ENCODE data around the gene RNLS. TPM values are rescaled to one million over a fixed set of nuclear protein-coding genes. Genes with fewer than 3 reads are reported as not detected.

RNLS gene
- total and polyA plus RNA-seq, 2 of the 8 experiments (the other 6 are each of a cell fraction or from before 2014, with no cell fraction given), result 7.5 to 12.7 TPM

DNA sequence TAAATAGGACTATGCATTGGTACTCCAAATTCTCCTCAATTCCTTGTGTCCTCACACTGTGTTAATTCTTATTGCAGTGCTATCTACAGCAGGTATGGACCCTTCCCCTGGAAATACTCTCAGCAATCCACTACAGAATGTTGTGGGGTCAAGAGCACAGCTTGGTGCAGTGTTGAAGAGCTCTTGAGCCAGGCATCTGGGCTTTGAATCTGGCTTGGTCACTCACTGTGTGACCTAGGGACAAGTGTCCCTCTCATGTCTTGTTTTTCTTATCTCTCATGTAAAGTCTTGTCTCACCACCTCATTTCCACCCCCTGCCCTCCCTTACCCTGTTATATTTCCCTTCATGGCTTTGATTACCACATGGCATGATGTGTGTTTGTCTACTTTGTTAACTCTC, 159.4 kb downstream of the RNLS start:
- H3K56ac ChIP-seq (replicated peaks; ENCODE audit: insufficient read length, low read depth, low read length), result no peak overlapping the region
- TF ChIP-seq KDM4A (IDR thresholded peaks at IDR 0.05; ENCODE audit: low read depth, low read length, severe bottlenecking) (no peak), MAFK (IDR thresholded peaks at IDR 0.05; ENCODE audit: low read depth, low read length) (no peak), SIN3A (conservative IDR thresholded peaks at IDR 0.05 in 1 of 2, IDR thresholded peaks at IDR 0.05 in 1 of 2; ENCODE audit: low read depth in 1 of 2, low read length in 2 of 2) (no peak), ZNF274 (IDR thresholded peaks at IDR 0.05; ENCODE audit: borderline replicate concordance, extremely low read depth, low read length) (no peak), CTBP2 (IDR thresholded peaks at IDR 0.05; ENCODE audit: borderline replicate concordance, insufficient read depth, insufficient read length, low read length) (no peak), TCF12 (IDR thresholded peaks at IDR 0.05; ENCODE audit: low read depth, low read length) (no peak), NANOG (IDR thresholded peaks at IDR 0.05; ENCODE audit: insufficient read depth, low read depth, low read length, poor library complexity, severe bottlenecking) (no peak), SP1 (IDR thresholded peaks at IDR 0.05; ENCODE audit: low read depth, low read length) (no peak), BRCA1 (IDR thresholded peaks at IDR 0.05; ENCODE audit: low read depth, low read length) (no peak), PHF8 (conservative IDR thresholded peaks at IDR 0.05; ENCODE audit: low read depth, low read length) (no peak), GABPA (IDR thresholded peaks at IDR 0.05; ENCODE audit: borderline replicate concordance, insufficient read depth, low read length) (no peak)
- no peak overlapping the region for H3K4me2 ChIP-seq (ENCODE audit: insufficient read depth in 1 of 2, low read depth in 2 of 2, low read length in 2 of 2)
- no peaks in the 10 kb centered on the region for H3K9me3 ChIP-seq (ENCODE audit: insufficient read depth in 2 of 2, low read depth in 1 of 2, low read length in 1 of 2)
- FAIRE-seq, result no peak
- H3K14ac ChIP-seq (ENCODE audit: insufficient read length), result no peak overlapping the region
- H2AK5ac ChIP-seq (ENCODE audit: low read depth, low read length), result no peak overlapping the region
- H3K4ac ChIP-seq (replicated peaks; ENCODE audit: insufficient read length, low read depth, low read length), result no peak overlapping the region
- H4K5ac ChIP-seq (ENCODE audit: insufficient read length, low read depth, low read length), result no peak overlapping the region
- H3K9ac ChIP-seq (replicated peaks in 1 of 4; ENCODE audit: extremely low read depth in 1 of 4, low read depth in 3 of 4, low read length in 3 of 4), result no peak overlapping the region
- H2BK5ac ChIP-seq (ENCODE audit: low read depth, low read length), result no peak overlapping the region
- no peak overlapping the region for H2BK15ac ChIP-seq (ENCODE audit: low read length)
- no peak overlapping the region for H4K8ac ChIP-seq (ENCODE audit: extremely low read depth, insufficient read depth, low read length)
- no peak overlapping the region for H2AFZ ChIP-seq (ENCODE audit: low read length)
- no peaks in the 10 kb centered on the region for H3K79me2 ChIP-seq (ENCODE audit: control insufficient read depth in 1 of 2, insufficient read depth in 2 of 2, low read length in 2 of 2)
- no peak overlapping the region for H2BK120ac ChIP-seq (replicated peaks; ENCODE audit: low read depth, low read length)
- ChIA-PET POLR2A (ENCODE audit: partially characterized antibody) (no interaction called here), CTCF (ENCODE audit: partially characterized antibody) (interaction anchor here (1.1 kb wide), 1 partner anchor 22 kb away, joined by 3 read pairs; no protein-coding TSS in a partner anchor)
- no peaks in the 10 kb centered on the region for H3K23me2 ChIP-seq (ENCODE audit: low read depth, low read length)
- no peaks in the 10 kb centered on the region for H4K20me1 ChIP-seq (replicated peaks in 1 of 2; ENCODE audit: control insufficient read depth in 1 of 2, insufficient read depth in 2 of 2, low read length in 2 of 2)
- no peak overlapping the region for H3K4me3 ChIP-seq (ENCODE audit: extremely low read depth in 1 of 4, insufficient read depth in 2 of 4, low read depth in 3 of 4, low read length in 4 of 4)
- H2BK20ac ChIP-seq (ENCODE audit: low read length), result no peak overlapping the region
- no peak overlapping the region for H3K23ac ChIP-seq (ENCODE audit: insufficient read length)
- no peak overlapping the region for H3K18ac ChIP-seq (ENCODE audit: extremely low read depth, low read length)
- H3K4me1 ChIP-seq (replicated peaks in 1 of 4; ENCODE audit: control insufficient read depth in 3 of 4, insufficient read depth in 4 of 4, low read length in 3 of 4), result peaks cover 0 to 2% (median under 1%) of the 10 kb centered on the region in 4 experiments; a peak in 1 of 7 replicates
- no peak for DNase-seq (ENCODE audit: low read depth in 1 of 2, low spot score in 2 of 2)
- H4K91ac ChIP-seq (replicated peaks; ENCODE audit: insufficient read length, low read length), result no peak overlapping the region
- H3K27ac ChIP-seq (ENCODE audit: low read depth, low read length), result no peak overlapping the region
- no peaks in the 10 kb centered on the region for H3K27me3 ChIP-seq (replicated peaks in 1 of 4; ENCODE audit: control insufficient read depth in 3 of 4, extremely low read depth in 1 of 4, insufficient read depth in 3 of 4, low read length in 3 of 4)
- no peak overlapping the region for H2BK12ac ChIP-seq (ENCODE audit: low read depth, low read length)
- H3K79me1 ChIP-seq (ENCODE audit: low read depth, low read length), result no peaks in the 10 kb centered on the region
- no peaks in the 10 kb centered on the region for H3K36me3 ChIP-seq (ENCODE audit: control insufficient read depth in 2 of 4, insufficient read depth in 4 of 4, low read length in 3 of 4)
